HG02885 (cell line): ENCODE measurements around the gene GRIA1.

Experiments
- ATAC-seq: cut with Tn5 transposase; IDR thresholded peaks from one replicate; pipeline ENCODE4 v1.9.1; 2021; ENCODE audit warnings: mild to moderate bottlenecking; ENCODE audit not compliant: unreplicated experiment, poor library complexity

The GRIA1 gene

DNA sequence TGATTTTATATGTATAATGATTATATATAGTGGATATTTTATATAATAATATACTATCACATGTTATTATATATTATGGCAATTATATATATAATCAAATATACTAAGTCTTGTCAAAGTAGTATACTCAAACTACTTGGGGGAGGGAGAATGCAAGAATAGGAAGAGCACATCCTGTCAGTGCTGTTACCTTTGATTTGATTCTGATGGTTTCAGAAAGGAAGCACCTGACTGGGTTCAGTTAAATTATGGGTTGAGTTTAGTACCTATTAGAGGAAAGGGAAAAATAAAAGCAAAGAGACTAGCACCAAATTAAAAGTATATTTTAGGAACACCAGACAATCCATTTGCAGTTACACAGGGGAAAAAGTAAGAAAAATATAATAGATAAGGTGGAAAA, 107.6 kb downstream of the GRIA1 start:
- ATAC-seq, result peak; percentile 61

DNA sequence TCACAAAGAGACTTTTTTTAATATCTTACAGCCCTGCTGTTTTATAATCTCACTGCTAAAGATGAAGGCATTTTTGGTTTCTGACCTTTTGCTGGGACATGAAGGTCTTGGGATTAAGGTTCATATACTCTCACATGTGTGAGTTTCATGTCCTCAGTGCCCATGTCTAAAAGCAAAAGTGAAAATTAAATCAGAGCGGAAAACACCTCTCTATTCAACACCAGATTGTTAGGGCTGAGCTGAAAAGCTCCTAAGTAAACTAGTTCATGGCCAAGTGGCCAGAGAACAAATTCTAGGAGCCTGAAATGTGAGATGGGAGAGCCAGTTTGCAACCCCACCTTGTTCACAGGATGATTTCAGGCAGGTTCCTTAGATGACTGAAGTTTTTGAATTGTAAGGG, 110.9 kb downstream of the GRIA1 start:
- ATAC-seq, result peak; percentile 74

DNA sequence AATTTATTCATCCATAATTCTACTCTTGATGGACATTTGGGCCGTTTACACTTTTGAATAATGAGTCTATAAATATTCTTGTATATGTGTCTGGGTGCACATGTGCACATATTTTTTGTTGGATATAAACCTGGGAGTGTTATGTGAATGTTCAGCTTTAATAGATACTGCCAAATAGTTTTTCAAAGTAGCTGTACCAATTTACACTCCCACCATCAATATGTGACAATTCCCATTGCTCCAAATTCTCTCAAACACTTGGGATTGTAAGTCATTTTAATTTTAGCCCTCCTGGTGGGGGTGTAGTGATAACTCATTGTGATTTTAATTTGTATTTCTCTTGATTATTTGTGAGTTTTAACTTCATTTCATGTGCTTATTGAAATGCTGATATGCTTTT, 114.9 kb downstream of the GRIA1 start:
- ATAC-seq, result no peak

DNA sequence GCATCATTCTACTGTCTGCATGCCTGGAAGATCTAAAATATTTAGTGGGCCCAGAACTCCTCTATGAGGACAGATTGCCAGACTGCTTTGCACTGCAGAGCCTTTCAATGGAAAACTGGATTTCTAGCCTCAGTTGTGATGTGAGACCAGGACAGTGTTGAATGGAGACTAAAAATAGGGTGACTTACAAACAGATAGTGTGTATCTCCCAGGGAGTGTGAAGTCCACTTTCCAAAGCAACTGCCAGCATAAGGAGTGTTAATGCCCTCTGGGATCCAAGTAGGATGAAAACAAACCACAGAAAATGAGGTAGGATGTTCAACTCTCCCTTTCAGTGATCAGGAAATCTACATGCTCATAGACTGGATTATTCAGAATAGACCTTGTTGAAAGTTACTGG, 119.5 kb downstream of the GRIA1 start:
- ATAC-seq, result no peak

DNA sequence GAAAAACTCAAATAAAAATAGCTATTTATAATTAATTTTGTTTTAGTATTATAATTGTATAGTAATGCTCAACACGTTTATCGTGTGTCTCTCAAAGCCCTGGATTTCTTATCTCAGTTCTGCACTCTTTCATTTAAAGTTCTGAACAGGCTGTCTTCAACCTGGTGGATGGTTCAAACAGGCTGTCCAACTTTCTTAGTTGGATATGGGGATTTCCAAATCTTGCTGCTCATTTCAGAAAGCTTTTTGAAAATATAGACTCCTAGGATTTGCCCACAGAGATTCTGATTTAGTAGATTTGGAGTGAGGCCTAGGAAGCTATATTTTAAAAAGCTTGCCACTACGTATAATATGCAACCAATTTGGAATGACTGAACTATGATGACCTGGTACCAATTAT, 120.3 kb downstream of the GRIA1 start:
- no peak for ATAC-seq

DNA sequence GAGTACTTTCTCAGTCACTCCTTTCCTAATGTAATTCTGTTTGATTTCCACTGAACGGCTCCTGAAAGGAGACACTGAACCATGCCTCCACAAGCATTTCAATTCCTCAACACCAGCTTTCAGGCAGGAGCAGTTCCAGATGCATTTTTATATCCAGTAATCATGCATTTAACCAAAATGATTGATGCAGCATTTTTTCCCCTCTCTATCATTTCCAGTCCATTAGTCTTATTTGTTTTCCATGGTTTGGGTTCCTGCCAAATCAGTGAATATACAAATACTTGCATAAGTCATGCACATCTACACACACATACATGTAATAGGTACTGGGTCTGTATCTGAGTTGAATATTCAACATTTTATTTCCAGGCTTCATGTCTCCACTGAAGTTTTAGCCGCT, 122.7 kb downstream of the GRIA1 start:
- ATAC-seq, result no peak

DNA sequence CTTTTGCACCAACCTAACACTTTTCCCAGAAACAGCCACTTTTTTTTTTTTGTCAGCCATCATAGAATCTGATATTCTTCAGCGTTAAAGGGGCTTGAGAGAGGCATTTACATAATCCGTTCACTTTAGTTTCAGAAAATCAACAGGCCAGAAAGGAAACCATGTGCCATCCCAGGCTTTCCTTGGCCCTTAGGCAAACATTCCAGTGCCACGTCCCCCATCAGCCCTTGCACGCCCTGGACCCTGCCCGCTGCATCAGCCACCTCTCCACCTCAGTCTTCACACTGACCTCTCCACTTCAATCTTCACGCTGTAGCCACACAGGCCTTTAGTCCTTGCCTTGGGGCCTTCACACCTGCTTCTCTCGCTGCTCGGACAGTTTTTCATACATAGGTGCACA, 123.2 kb downstream of the GRIA1 start:
- ATAC-seq, result no peak

DNA sequence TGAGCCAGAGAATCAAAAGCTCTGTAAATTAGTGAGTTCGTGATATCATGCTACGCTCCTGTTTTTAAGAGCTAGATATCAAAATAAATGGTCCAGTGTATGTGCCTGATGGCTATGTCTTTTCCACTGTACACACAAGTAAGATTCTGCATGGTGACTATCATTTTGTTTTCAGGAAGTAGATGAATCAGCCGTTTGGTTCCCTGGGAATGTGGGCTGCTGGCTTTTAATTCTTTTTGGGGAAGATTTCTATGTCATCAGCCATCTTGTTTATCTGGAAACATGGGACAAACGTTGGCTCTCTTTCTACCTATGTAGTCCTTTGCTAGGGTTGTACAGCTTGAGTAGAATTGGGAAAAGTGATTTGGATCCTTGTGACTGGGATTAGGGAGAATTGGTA, 126.7 kb downstream of the GRIA1 start:
- ATAC-seq, result no peak

DNA sequence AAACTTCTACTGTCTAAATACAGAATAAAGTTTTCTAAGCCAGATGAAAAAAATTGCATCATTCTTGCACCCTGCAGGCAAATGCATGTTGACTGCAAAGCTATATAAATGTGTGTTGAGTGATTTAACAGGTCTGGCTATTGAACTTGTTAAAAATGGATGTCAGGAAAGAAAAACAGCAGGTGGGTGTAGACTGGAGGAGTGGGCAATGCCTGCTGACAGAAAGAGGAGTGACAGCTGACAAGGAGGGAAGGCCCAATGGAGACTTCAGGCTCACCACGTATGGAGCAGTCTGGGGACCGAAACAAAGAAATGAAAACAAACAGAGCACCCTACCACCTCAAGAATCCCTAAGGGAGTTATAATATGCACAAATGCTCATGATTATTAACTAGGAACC, 127.8 kb downstream of the GRIA1 start:
- ATAC-seq, result no peak

DNA sequence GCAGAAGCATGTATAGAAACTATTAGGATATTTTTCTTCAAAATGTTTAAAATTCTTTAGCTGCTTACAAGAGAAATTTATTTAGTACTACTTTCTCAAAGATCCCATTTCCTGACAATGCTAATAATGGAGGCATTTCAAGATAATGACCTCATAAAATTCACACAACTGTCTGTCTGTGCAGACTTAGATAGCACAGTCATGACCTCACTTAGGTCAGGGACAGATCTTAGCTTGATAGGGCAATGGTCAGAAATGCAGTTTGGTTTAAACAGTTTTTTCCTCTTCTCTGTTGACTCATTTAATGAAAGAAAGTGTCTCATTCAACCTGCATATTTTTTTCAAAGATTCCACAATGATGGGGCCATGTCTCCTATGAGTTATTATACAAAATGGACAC, 128.4 kb downstream of the GRIA1 start:
- no peak for ATAC-seq

DNA sequence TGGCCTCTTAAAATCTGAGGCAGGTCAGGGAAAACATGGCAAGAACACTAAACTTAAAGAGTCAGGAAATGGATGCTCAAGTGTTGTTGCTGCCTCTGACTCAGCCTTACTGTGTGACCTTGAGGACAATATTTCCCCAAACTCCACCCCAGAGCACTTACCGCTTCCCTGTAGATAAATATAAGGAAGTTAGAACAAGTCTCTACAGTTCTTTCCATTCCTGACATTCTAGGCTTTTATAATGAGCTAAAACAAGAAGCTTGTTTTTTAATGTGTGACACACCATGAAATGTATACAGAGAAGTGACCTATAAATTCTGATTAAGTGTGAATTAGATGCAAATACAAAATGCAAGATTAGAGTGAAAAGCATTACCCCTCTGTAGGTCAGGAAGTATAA, 129.3 kb downstream of the GRIA1 start:
- ATAC-seq, result no peak

DNA sequence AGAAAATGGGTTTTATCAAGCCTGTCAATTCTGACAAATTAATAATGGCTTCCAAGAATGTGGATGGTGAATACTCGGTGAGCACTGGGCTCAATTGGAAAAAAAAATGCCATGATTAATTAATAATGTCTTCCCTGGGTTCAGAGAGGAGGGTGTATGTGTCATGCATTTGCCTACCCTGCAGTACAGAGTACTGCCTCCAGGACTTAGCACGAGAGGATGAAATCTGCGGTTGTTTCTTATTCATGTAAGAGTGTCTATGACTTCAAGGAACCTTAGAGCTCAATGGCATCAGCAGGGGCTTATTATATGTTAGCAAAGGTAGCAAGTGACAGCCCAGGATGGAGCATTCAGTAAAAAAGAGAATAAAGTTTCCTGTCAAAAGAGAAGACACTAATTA, 132.7 kb downstream of the GRIA1 start:
- ATAC-seq, result no peak

DNA sequence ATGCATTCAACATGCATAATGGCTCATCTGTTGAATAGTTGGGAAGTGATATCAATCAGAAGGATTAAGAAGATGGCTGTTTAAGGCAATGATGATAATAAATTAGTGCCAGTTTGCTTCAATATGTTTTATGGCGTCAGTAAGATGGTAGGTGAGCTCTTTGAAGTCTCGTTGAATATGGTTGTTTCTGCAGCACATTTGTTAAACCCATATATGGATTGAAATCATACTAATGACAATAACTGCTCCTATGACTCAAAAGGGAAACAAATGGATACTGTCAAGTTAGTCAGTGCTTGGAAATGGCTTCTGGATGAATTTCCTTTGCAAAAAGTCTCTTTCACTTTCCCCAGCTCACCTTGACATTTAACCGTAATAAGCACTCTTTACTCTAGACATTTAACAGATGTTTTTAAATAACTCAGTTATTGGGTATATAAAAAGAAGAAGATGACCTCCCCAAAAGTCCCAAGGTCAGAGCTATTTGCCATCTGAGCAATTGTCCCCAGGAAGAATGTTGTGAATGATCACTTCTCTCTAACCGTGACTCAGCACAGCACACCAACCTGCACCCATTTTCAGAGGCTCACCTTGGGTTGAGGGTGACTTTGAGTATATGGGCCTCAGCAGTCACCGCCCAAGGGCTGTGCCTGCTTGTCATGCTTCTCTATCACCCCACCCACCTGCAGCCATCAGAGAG, 133.4 kb downstream of the GRIA1 start:
- ATAC-seq, result no peak

DNA sequence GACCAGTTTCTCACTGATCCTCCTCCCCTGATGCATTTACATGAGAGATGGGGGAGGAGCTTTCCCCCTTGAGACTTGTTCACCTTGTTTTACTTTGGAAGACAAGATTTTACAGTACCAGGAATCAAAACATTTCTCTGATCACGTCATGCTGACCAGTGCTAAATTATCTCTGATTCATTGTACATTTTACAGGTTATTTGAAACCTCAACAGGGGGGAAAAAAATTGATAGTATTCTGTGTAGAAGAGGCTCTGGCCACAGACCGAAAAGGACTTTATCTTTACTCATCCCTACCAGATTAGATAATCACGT, 133.9 kb downstream of the GRIA1 start:
- no peak for ATAC-seq

DNA sequence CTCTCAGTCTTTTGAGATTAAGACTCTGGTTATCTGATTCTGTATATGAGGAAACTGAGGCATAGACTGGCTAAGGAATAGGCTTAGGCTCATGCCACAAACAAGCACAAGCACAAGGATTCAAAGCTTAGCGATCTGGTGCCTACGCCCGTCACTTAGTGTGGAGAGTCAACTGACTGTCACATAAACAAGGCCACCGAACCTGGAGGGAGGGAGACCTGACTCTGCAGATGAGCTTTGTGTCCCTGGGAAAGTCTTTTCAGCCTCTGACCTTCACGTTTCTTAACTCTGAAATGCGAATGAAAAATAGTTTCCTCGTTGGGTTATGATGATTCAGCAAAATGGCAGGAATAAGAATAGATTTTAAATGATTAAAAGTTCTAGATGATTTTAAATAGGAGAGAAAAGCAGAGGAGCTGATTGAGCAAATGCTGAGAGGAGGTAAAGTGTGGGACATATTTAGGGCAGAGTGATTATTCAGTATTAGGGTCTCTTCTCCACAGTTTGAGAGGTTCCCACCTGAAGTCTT, 135.4 kb downstream of the GRIA1 start:
- no peak for ATAC-seq

DNA sequence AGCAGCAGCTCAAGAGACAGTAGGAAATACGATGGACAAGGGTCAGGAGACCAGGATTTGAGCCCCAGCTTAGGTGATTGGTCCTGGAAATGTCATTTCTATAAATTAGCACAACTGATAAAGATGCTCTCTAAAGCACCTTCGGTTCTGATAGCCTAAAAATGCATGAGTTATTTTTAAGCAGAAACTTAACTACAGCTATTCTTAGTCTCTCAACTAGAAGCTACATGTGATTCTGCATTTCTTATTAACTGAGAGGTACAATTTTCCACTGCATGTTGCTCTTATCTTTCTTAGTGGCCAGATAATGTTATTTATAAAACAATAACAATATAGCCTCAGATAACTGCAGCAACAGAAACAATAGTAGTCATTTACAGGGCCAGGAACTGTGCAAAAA, 136.4 kb downstream of the GRIA1 start:
- ATAC-seq, result no peak

DNA sequence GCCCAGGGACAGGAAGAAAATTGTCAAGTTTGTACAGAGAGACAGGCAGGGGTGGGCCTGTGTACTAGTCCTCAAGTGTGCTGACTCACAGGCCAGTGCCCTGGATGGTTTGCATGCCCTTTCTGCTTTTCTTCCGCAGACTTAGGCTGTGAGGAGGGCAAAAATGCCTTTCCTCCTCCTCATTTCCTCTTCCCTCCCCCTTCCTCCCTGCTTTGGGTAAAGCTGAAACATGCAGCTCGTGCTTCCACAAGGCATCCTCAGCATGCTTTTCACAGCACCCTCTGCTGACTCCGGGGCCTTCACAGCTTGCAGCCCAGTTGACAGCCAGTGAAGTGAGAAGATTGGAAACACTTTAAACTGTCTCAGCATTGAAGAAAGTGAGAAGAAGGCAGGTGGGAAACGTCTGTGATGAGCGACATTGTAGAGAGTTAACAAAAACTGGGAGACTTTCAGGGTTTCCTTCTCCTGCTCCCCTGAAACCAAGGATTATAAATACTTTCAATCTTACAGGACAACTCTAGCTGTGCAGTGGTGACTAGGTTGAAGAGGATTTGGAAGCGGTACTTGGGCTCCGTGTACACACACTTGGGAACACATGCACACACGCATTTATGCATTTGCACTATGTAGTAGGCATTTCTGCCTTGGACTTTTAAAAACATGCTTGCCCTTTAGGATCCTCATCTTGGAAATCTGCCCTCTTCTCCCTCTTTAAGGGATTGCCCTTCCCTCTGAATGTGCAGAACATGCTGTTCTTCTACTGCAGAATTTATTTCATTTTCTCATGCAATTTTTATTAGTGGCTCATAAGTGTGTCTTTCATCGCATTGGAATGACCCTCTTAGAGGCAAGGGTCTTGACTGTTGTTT, 138.8 kb downstream of the GRIA1 start:
- no peak for ATAC-seq

DNA sequence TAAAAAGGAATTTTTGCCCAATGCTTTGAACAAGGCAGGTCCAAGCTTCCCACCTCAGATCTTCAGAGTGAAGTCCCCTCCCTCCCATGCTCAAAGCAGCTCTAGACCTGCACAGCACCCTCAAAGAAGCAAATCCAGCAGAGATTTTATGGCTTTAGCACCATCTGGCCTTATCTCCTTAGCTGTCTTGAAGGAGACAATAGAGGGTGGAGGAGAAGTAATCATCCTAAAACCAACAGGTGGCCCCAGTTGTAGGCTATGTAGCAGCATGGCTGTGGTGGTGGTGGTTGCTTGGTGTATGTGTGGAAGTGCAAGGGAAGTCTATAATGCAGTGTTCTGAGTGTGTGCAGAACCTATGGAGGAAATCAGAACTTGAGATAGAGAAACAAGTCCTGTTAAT, 140.1 kb downstream of the GRIA1 start:
- no peak for ATAC-seq

DNA sequence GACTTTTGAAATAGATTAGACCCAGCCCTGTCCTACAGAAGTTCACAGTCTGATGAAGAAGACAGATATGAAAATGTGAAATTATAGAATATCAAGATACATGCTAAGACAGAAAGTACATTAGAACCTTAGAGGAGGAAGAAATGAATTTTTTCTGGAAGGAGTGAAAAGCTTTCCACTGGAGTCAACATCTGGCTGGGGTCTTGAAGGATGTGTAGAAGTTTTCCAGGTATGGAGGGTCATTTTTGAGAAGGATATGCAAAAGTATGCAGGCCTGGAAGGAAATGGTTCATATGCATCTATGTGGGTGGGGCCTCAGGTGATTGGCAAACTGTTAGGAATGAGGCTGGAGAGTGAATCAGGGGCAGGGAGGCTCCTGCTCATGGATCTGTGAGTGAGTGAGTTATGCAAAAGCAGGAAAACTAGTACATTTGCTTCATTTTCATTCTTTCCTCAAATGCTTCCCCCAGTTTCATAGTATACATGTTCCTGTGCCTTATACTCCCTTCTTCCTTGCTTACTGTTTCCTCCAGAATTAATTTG, 142.3 kb downstream of the GRIA1 start:
- no peak for ATAC-seq

DNA sequence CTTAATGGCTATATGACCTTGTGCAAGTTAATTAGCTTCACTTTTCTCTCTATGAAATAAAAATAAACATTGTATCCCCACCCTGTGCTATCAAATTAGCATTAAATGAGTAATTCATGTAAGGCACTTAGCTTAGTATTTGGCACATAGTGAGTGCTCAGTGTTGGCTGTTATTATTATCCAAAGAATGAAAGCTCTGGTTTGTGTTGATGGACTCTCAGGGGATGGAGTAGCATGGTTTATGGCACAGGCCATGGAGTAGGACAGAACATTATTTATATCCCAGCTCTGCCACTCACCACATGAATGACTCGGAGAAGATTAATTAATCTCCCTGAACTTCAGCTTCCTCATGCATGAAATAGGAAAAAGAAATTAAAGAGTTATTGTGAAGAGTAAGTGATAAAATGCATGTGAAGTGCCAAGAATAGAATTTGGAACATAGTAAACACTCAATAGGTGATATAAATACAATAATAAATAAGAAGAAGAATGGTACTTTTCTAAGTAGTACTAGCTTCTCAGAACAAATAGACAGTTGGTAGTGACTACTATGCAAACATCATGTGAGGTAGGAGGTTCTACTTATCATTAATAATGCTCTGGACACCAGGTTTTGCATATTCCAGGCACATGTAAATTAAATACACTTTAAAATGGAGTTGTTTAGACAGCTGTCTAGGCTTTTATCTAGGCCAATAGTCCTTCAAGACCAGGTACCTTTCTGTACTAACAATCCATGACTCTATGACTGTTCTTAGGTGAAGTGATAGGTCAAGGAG, 146.4 kb downstream of the GRIA1 start:
- ATAC-seq, result no peak

DNA sequence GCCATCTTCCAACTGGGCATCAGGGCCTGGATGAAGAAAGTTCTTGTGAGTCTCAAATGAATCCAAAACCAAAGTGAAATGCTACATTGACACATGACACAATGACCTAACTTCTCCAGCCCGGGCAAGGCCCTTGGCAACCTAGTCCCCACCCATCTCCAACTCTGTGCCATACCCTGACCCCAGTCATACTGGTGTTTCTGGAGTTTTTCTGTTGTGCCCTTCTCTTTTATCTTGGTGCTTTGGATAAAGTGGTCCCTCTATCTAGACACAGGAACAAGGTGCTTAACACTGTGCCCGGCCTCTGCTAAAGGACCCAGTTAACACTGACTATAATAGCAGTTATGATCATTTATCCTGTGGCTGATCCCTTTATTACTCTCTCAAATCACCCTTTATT, 149.8 kb downstream of the GRIA1 start:
- no peak for ATAC-seq
